Vagina (tissue), 2 donors: ENCODE results near the gene MS4A18. TPM values are rescaled to one million over a fixed set of nuclear protein-coding genes. Genes with fewer than 3 reads are reported as not detected.

Experiments used
- DNase-seq, 2 donors: peaks; one replicate each; pipeline ENCODE4 v3.0.0-alpha.2; 2017; ENCODE audit errors: extremely low spot score in 2 of 2
- H3K27ac ChIP-seq: fragments of 200-600 bp; sonication (generic); one replicate; pipeline ENCODE4 v1.5.1; 2019
- H3K27me3 ChIP-seq: fragments of 200-600 bp; sonication (generic); one replicate; pipeline ENCODE4 v1.5.1; 2019
- H3K36me3 ChIP-seq, 2 donors: fragments of 200-600 bp; sonication (generic); one replicate each; pipeline ENCODE4 v1.5.1; 2017 to 2019
- H3K4me1 ChIP-seq: fragments of 200-600 bp; sonication (generic); one replicate; pipeline ENCODE4 v1.5.1; 2019
- H3K4me3 ChIP-seq, 2 donors: fragments of 200-600 bp; sonication (generic); 1 replicate in 1 of 2; 2 replicates in 1 of 2; pipeline ENCODE4 v1.5.1; 2016 to 2019
- H3K9me3 ChIP-seq: fragments of 200-600 bp; sonication (generic); one replicate; pipeline ENCODE4 v1.5.1; 2019
- CTCF ChIP-seq, 3 experiments: fragments of 450-650 bp in 2 of 3; fragments of 200-600 bp in 1 of 3; sonication (generic) in 1 of 3; IDR thresholded peaks; one replicate each; pipeline ENCODE4 v1.5.1; 2017 to 2019; ENCODE audit warnings: antibody characterized with exemption in 3 of 3, mild to moderate bottlenecking in 2 of 3, moderate library complexity in 2 of 3
- POLR2A ChIP-seq, 2 donors: fragments of 450-650 bp; IDR thresholded peaks; one replicate each; pipeline ENCODE4 v1.6.1; 2017; ENCODE audit warnings: antibody characterized with exemption in 2 of 2, mild to moderate bottlenecking in 2 of 2, moderate library complexity in 2 of 2
- POLR2AphosphoS5 ChIP-seq, 2 donors: sonication (generic); formaldehyde crosslinking; IDR thresholded peaks; one replicate each; pipeline ENCODE4 v1.9.0; 2017; ENCODE audit warnings: antibody characterized with exemption in 2 of 2, mild to moderate bottlenecking in 2 of 2, low read depth in 1 of 2; ENCODE audit not compliant: insufficient read depth in 1 of 2
- intact Hi-C: fragments of 100-400 bp; cut with DNase I; formaldehyde crosslinking; loops from one replicate; pipeline ENCODE4 v1.15.1; 2023
- total RNA-seq: library from RNA; depleted of rRNA; stranded (reverse); fragments of >200 nt; gene quantifications from one replicate; pipeline ENCODE4 v1.2.3, GENCODE V29; 2016

MS4A18 gene
- total RNA-seq, 1 donor from 2014 or later, result not detected

DNA sequence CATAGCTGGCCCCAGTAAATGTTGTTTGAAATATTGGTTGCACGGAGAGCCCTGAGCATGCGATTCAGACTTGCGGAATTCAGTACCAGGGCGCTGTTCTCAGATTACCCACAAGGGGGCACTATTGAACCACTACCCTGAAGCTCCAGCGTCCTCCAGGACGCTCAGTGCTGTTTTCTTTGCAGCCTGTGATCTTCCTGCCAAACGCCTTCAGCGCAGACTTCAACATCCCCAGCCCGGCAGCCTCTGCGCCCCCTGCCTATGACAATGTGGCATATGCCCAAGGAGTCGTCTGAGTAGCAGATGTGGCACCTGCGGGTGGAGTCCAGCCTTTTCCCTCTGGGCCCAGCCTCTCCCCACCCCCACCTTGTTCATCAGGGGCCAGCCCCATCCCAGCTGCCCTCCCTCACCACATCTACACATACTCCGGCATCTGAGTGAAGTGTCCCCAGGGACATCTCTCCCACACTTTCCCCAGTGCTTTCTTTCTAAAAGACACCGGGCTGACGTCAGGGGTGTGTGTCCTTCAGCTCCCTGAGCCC lies 51.0 kb downstream of the MS4A18 start:
- no peaks in the 10 kb centered on the region for H3K36me3 ChIP-seq
- TF ChIP-seq CTCF (IDR thresholded peaks at IDR 0.05), result peak; percentile 44 to 75 (median 52)
- TF ChIP-seq POLR2AphosphoS5 (IDR thresholded peaks at IDR 0.05; ENCODE audit: insufficient read depth in 1 of 2, low read depth in 1 of 2), result no peak
- H3K27ac ChIP-seq, result no peak overlapping the region
- intact Hi-C loops, result no loop called here
- no peaks in the 10 kb centered on the region for H3K9me3 ChIP-seq
- no peak for DNase-seq
- no peaks in the 10 kb centered on the region for H3K27me3 ChIP-seq
- no peaks in the 10 kb centered on the region for H3K4me1 ChIP-seq
- H3K4me3 ChIP-seq, result no peak overlapping the region

DNA sequence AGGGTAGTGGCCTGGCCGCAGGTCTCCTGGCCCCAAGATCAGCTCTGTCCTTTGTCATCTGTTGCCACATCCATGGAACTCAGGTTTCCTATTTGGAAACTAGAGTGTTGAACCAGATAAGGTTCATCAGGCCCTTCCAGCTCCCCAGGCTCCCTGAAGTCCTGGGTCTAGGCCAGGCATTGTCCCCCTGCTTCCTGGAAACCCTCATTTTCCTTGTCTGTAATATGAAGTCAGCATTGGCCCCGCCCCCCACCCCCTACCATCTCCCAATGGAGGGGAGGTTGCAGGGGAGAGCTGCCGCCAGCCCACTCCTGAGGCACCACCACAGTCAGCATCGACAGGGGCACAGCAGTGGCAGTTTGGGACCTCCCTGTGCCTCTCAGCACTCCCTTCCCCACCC lies 51.6 kb downstream of the MS4A18 start:
- intact Hi-C loops, result no loop called here
- Histone ChIP-seq H3K36me3 (no peaks in the 10 kb centered on the region), H3K27ac (no peak overlapping the region), H3K4me3 (no peak overlapping the region), H3K9me3 (no peaks in the 10 kb centered on the region), H3K4me1 (no peaks in the 10 kb centered on the region), H3K27me3 (no peaks in the 10 kb centered on the region)
- DNase-seq, result no peak
- no peak for TF ChIP-seq POLR2A (IDR thresholded peaks at IDR 0.05)
- no peak for TF ChIP-seq CTCF (IDR thresholded peaks at IDR 0.05)
- no peak for TF ChIP-seq POLR2AphosphoS5 (IDR thresholded peaks at IDR 0.05; ENCODE audit: insufficient read depth in 1 of 2, low read depth in 1 of 2)

DNA sequence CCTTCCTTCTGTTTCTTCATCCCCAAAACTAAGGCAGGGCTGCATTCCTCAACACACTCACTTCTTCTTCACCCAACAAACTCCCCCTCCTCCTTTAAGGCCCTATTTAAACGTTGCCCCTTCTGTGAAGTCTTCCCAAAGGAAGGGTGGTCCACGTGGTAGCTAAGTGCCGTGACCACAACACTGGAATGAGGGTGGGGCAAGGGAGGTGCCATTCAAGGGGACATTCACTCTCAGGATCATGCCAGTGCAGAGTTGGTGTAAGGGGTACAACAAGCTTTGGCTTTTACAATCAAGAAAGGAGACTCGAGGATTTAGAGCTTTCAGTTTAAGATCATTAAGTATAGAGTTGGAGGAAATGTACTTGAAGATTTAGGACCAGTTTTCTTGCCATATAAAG lies 52.6 kb downstream of the MS4A18 start:
- DNase-seq, result no peak
- intact Hi-C loops, result no loop called here
- Histone ChIP-seq H3K9me3 (no peaks in the 10 kb centered on the region), H3K4me1 (no peaks in the 10 kb centered on the region), H3K36me3 (no peaks in the 10 kb centered on the region), H3K4me3 (no peak overlapping the region), H3K27ac (no peak overlapping the region), H3K27me3 (no peaks in the 10 kb centered on the region)
- no peak for TF ChIP-seq POLR2A (IDR thresholded peaks at IDR 0.05)
- TF ChIP-seq POLR2AphosphoS5 (IDR thresholded peaks at IDR 0.05; ENCODE audit: insufficient read depth in 1 of 2, low read depth in 1 of 2), result no peak
- no peak for TF ChIP-seq CTCF (IDR thresholded peaks at IDR 0.05)

DNA sequence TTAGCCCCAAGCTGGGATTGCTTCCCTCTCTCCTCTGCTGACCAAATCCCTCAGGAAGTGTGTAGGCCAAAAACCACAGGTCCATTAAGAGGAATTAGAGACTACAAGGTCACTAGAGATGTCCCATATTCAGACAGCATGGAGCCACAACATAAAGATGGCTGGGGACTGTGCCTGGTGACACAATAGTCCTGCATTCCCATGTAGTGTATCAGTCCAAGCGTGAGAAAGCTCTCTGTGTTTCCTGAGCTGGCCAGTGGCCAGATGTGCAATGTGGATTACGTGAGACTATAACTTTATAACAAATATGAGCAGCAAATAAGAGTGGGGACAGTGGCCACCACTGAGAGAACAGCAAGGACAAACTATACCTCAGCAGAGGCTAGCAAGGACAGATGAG lies 53.1 kb downstream of the MS4A18 start:
- no peaks in the 10 kb centered on the region for H3K36me3 ChIP-seq
- H3K9me3 ChIP-seq, result no peaks in the 10 kb centered on the region
- no peak overlapping the region for H3K27ac ChIP-seq
- intact Hi-C loops, result no loop called here
- H3K4me1 ChIP-seq, result no peaks in the 10 kb centered on the region
- H3K27me3 ChIP-seq, result no peaks in the 10 kb centered on the region
- TF ChIP-seq CTCF (IDR thresholded peaks at IDR 0.05) (no peak), POLR2AphosphoS5 (IDR thresholded peaks at IDR 0.05; ENCODE audit: insufficient read depth in 1 of 2, low read depth in 1 of 2) (no peak), POLR2A (IDR thresholded peaks at IDR 0.05) (no peak)
- no peak for DNase-seq
- no peak overlapping the region for H3K4me3 ChIP-seq

DNA sequence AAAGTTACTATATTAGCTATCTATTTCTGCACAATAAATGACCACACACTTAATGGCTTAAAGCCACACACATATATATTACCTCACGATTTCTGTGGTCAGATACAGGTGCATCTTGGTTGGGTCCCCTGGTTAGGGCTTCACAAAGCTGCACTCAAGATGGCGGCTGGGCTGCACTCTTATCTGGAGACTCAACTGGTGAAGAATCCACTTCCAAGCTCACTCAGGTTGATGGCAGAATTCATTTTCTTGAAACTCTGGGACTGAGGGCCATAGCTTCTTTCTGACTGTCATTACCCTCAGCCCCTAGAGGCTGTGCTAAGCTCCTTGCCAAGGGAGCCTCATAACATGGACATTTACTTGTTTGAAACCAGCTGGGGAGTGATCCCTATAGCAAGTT lies 55.5 kb downstream of the MS4A18 start:
- no peak overlapping the region for H3K4me3 ChIP-seq
- intact Hi-C loops, result no loop called here
- no peaks in the 10 kb centered on the region for H3K27me3 ChIP-seq
- H3K4me1 ChIP-seq, result no peaks in the 10 kb centered on the region
- H3K36me3 ChIP-seq, result no peaks in the 10 kb centered on the region
- DNase-seq, result no peak
- no peaks in the 10 kb centered on the region for H3K9me3 ChIP-seq
- TF ChIP-seq POLR2AphosphoS5 (IDR thresholded peaks at IDR 0.05; ENCODE audit: insufficient read depth in 1 of 2, low read depth in 1 of 2) (no peak), CTCF (IDR thresholded peaks at IDR 0.05) (no peak), POLR2A (IDR thresholded peaks at IDR 0.05) (no peak)
- H3K27ac ChIP-seq, result no peak overlapping the region
